SK-N-SH (cell line): Measurements from ENCODE around the gene PIKFYVE. TPM values are rescaled to one million over a fixed set of nuclear protein-coding genes. Genes with fewer than 3 reads are reported as not detected.

Experiments
- CTCF ChIA-PET: fragments of 300-600, 350-600 bp; formaldehyde crosslinking; extraction: SDS; loops from one replicate; lab custom pipeline; 2021; lab: Yijun Ruan, JAX
- POLR2A ChIA-PET: fragments of 350-600 bp; sonication (Branson Sonifier 250); formaldehyde crosslinking; extraction: SDS; loops from one replicate; lab custom pipeline; 2020; ENCODE audit warnings: antibody characterized with exemption, inconsistent platforms; lab: Yijun Ruan, JAX
- DNase-seq: peaks from one replicate; pipeline ENCODE4 v3.0.0; 2012
- H2AFZ ChIP-seq: fragments of 200-600 bp; sonication (generic); 2 replicates; pipeline ENCODE4 v1.8.1; 2016; ENCODE audit warnings: antibody characterized with exemption, mild to moderate bottlenecking, low read depth
- H3F3A ChIP-seq: fragments of 200-600 bp; sonication (generic); replicated peaks from 2 replicates; pipeline ENCODE3; 2016; ENCODE audit warnings: antibody characterized with exemption, mild to moderate bottlenecking; ENCODE audit not compliant: insufficient read depth
- H3K27ac ChIP-seq, 2 experiments: fragments of 200-500 bp in 1 of 2; fragments of 200-600 bp in 1 of 2; sonication (Bioruptor generic) in 1 of 2; sonication (generic), shearing (Covaris generic) in 1 of 2; 2 replicates each; pipeline versions ENCODE4 v1.5.1 to v1.6.1; 2014 to 2016; ENCODE audit warnings: low read depth in 2 of 2, inconsistent platforms in 1 of 2, low read length in 1 of 2, mild to moderate bottlenecking in 1 of 2, mixed read lengths in 1 of 2
- H3K27me3 ChIP-seq: fragments of 200-600 bp; sonication (generic), shearing (Covaris generic); 2 replicates; pipeline ENCODE4 v1.6.1; 2016; ENCODE audit warnings: mixed run types; ENCODE audit not compliant: insufficient read depth
- H3K36me3 ChIP-seq, 2 experiments: fragments of 200-500 bp in 1 of 2; fragments of 200-600 bp in 1 of 2; sonication (Bioruptor generic) in 1 of 2; sonication (generic) in 1 of 2; replicated peaks in 1 of 2; 2 replicates each; pipeline versions ENCODE3 to v1.5.1; 2014 to 2016; ENCODE audit warnings: low read length in 1 of 2, mild to moderate bottlenecking in 1 of 2; ENCODE audit not compliant: insufficient read depth in 2 of 2, control insufficient read depth in 1 of 2
- H3K4me1 ChIP-seq, 2 experiments: fragments of 200-500 bp in 1 of 2; fragments of 200-600 bp in 1 of 2; sonication (Bioruptor generic) in 1 of 2; sonication (generic), shearing (Covaris generic) in 1 of 2; 2 replicates each; pipeline versions ENCODE4 v1.5.1 to v1.6.1; 2014 to 2016; ENCODE audit warnings: low read depth in 1 of 2, low read length in 1 of 2, mixed run types in 1 of 2; ENCODE audit not compliant: insufficient read depth in 2 of 2, control insufficient read depth in 1 of 2
- H3K4me2 ChIP-seq: fragments of 200-600 bp; sonication (generic), shearing (Covaris generic); 2 replicates; pipeline ENCODE4 v1.6.1; 2017; ENCODE audit warnings: mixed run types
- H3K4me3 ChIP-seq, 2 experiments: fragments of 200-500 bp in 1 of 2; fragments of 200-600 bp in 1 of 2; sonication (Bioruptor generic) in 1 of 2; sonication (generic), shearing (Covaris generic) in 1 of 2; 2 replicates each; pipeline versions ENCODE4 v1.5.1 to v1.8.1; 2014 to 2016; ENCODE audit warnings: low read depth in 2 of 2, inconsistent platforms in 1 of 2, low read length in 1 of 2, mild to moderate bottlenecking in 1 of 2, mixed read lengths in 1 of 2, moderate library complexity in 1 of 2
- H3K79me2 ChIP-seq: fragments of 200-600 bp; sonication (generic); 2 replicates; pipeline ENCODE4 v1.8.1; 2017; ENCODE audit warnings: mild to moderate bottlenecking; ENCODE audit not compliant: insufficient read depth
- H3K9ac ChIP-seq: fragments of 200-600 bp; sonication (generic); 2 replicates; pipeline ENCODE4 v1.6.1; 2017; ENCODE audit warnings: mixed run types
- H3K9me2 ChIP-seq: fragments of 200-600 bp; sonication (generic); 2 replicates; pipeline ENCODE4 v1.6.1; 2017; ENCODE audit warnings: mixed run types
- H3K9me3 ChIP-seq: fragments of 200-600 bp; sonication (generic); 2 replicates; pipeline ENCODE4 v1.6.1; 2017; ENCODE audit warnings: mixed run types, mild to moderate bottlenecking, moderate library complexity
- H4K20me1 ChIP-seq: fragments of 200-600 bp; sonication (generic); 2 replicates; pipeline ENCODE4 v1.6.1; 2017; ENCODE audit warnings: mild to moderate bottlenecking, mixed run types; ENCODE audit not compliant: insufficient read depth
- ELF1 ChIP-seq: IDR thresholded peaks from 2 replicates; pipeline ENCODE4 v1.4.0; 2012
- FOSL2 ChIP-seq: IDR thresholded peaks from 2 replicates; pipeline ENCODE4 v1.4.0; 2012; ENCODE audit warnings: low read depth, mild to moderate bottlenecking, moderate library complexity, borderline replicate concordance
- FOXJ3 ChIP-seq: sonication (generic); formaldehyde crosslinking; IDR thresholded peaks from 2 replicates; pipeline ENCODE4 v1.5.1; 2020; ENCODE audit warnings: mild to moderate bottlenecking, missing genetic modification reagents
- GABPA ChIP-seq: IDR thresholded peaks from 2 replicates; pipeline ENCODE4 v1.4.0; 2012; ENCODE audit warnings: low read depth, mild to moderate bottlenecking
- GATA2 ChIP-seq: sonication (generic); formaldehyde crosslinking; IDR thresholded peaks from 2 replicates; pipeline ENCODE4 v1.5.0; 2020; ENCODE audit warnings: mild to moderate bottlenecking, missing genetic modification reagents
- IRF3 ChIP-seq: fragments of 150-350 bp; IDR thresholded peaks from 2 replicates; pipeline ENCODE4 v1.6.1; 2016; ENCODE audit warnings: mild to moderate bottlenecking, low read depth, low read length
- JUND ChIP-seq: IDR thresholded peaks from 2 replicates; pipeline ENCODE4 v1.4.0; 2012
- MEF2A ChIP-seq: IDR thresholded peaks from 2 replicates; pipeline ENCODE4 v1.4.0; 2012; ENCODE audit warnings: low read depth, borderline replicate concordance
- NFIC ChIP-seq: IDR thresholded peaks from 2 replicates; pipeline ENCODE4 v1.4.0; 2012; ENCODE audit warnings: borderline replicate concordance
- PBX3 ChIP-seq: IDR thresholded peaks from 2 replicates; pipeline ENCODE4; 2012
- RCOR1 ChIP-seq: fragments of 150-350 bp; IDR thresholded peaks from 2 replicates; pipeline ENCODE4 v1.6.1; 2017; ENCODE audit warnings: antibody characterized with exemption, low read length
- RFX5 ChIP-seq: IDR thresholded peaks from 2 replicates; pipeline ENCODE4 v1.6.1; 2012; ENCODE audit warnings: mild to moderate bottlenecking, improper control_type of control experiment, low read length
- TAF1 ChIP-seq: IDR thresholded peaks from 2 replicates; pipeline ENCODE4 v1.6.1; 2012; ENCODE audit warnings: low read depth, mild to moderate bottlenecking, low read length, moderate library complexity, borderline replicate concordance
- TCF12 ChIP-seq: IDR thresholded peaks from 2 replicates; pipeline ENCODE4 v1.4.0; 2012
- TEAD4 ChIP-seq: IDR thresholded peaks from 2 replicates; pipeline ENCODE4 v1.4.0; 2012; ENCODE audit warnings: mild to moderate bottlenecking, borderline replicate concordance; ENCODE audit not compliant: insufficient read depth
- YY1 ChIP-seq: IDR thresholded peaks from 2 replicates; pipeline ENCODE4 v1.4.0; 2012; ENCODE audit warnings: low read depth, mild to moderate bottlenecking
- WGBS: methylation state at CpG from one replicate; pipeline ENCODE4 v1.1.6; 2017; ENCODE audit warnings: low lambda C conversion rate; 5-methylcytosine and 5-hydroxymethylcytosine counted together
- polyA plus RNA-seq, 3 experiments: library from polyadenylated mRNA; depleted of rRNA; stranded (reverse); fragments of >200 nt; gene quantifications; 2 replicates each; pipeline ENCODE4 v1.2.3, GENCODE V29; 2012
- TF ChIP-seq, protein P1 (sequence below): fragments of 150-350 bp; IDR thresholded peaks from 2 replicates; pipeline ENCODE4 v1.6.1; 2017; ENCODE audit warnings: antibody characterized with exemption, low read length, low read depth, borderline replicate concordance

The PIKFYVE gene
- polyA plus RNA-seq, 1 of the 3 experiments (the other 2 are of a cell fraction): 7.0 TPM

- 100% methylated on average over 1 of the region's 1 CpG for WGBS
- H3K9me2 ChIP-seq: no peaks in the 10 kb centered on the region
- no peaks in the 10 kb centered on the region for H3K79me2 ChIP-seq
- no peak for DNase-seq
- TF ChIP-seq, protein P1, sequence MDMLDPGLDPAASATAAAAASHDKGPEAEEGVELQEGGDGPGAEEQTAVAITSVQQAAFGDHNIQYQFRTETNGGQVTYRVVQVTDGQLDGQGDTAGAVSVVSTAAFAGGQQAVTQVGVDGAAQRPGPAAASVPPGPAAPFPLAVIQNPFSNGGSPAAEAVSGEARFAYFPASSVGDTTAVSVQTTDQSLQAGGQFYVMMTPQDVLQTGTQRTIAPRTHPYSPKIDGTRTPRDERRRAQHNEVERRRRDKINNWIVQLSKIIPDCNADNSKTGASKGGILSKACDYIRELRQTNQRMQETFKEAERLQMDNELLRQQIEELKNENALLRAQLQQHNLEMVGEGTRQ: no peak
- TF ChIP-seq GABPA: no peak
- no peak for TF ChIP-seq FOSL2
- TF ChIP-seq TCF12: no peak
- TF ChIP-seq YY1: no peak
- TF ChIP-seq TEAD4: no peak
- TF ChIP-seq NFIC: no peak
- no peak for TF ChIP-seq RFX5
- no peak for TF ChIP-seq MEF2A
- TF ChIP-seq RCOR1: no peak
- H3K4me3 ChIP-seq: no peak overlapping the region
- H3K27me3 ChIP-seq: no peaks in the 10 kb centered on the region
- no peak overlapping the region for H3K27ac ChIP-seq
- POLR2A ChIA-PET: no interaction called here
- CTCF ChIA-PET: interaction anchor here (0.8 to 1.9 kb wide), 5 partner anchors 14 to 133 kb away, joined by 3 to 6 read pairs (median 4); partner anchors contain the start of gene IDH1
- H3K4me1 ChIP-seq: no peaks in the 10 kb centered on the region
- H2AFZ ChIP-seq: no peak overlapping the region
- peaks cover 3% of the 10 kb centered on the region for H3F3A ChIP-seq
- no peaks in the 10 kb centered on the region for H4K20me1 ChIP-seq
- H3K9ac ChIP-seq: no peak overlapping the region
- no peak overlapping the region for H3K4me2 ChIP-seq
- H3K9me3 ChIP-seq: no peaks in the 10 kb centered on the region
- peaks cover 7 to 25% of the 10 kb centered on the region in 2 experiments for H3K36me3 ChIP-seq
These were observed 31.3 kb upstream of the PIKFYVE start for GRCh38 chr2:208234786-208235185.

DNA sequence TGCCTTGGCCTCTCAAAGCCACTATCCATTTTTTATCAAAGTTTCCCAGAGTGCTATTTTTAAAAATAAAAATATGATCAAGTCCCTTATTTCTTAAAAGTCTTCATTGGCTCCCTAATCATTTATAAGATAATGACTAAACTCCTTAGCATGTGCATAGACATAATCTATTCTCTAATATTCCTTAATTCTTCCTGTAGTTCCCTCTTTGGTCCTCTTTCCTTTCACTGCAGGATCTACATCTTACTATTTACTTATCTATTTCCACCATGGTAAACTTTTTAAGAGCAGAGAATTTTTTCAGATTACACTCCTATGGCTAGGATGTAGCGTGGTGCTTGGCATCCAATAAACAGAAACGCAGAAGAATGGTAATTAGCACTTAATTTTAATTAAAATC, 30.2 kb upstream of the PIKFYVE start:
- WGBS: 98% methylated on average over 2 of the region's 2 CpGs

DNA sequence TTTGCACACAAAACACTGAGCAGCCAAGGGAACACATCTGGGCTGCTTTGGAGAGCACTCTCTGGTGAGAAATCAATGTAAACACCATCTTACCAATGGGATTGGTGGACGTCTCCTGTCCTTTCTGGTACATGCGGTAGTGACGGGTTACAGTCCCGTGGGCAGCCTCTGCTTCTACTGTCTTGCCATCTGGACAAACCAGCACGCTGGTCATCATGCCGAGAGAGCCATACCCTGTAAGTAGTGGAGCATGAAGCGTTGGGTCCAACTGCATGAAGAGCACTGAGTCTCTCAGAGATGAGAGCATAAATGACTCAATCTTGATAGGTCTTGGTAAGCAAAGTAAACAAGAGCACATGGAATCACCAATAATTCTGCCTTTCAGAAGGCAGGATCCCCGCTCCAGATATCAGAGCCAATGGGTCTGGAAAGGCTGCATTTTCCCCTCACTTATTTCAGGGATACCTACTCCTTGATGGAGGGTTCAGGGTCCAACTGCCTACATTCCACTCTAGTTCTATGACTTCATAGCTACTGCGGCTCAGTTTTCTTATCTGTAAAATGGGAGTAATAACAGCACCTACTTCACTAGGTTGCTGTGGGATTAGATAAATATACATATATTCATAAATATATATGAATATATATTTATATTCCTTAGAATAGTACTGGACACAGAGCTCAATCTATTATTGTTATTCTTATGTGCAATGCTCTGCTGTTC, 26.1 kb upstream of the PIKFYVE start:
- WGBS: 94% methylated on average over 9 of the region's 9 CpGs
- Histone ChIP-seq H3K36me3 (peaks cover 28 to 57% of the 10 kb centered on the region in 2 experiments), H3K4me1 (no peaks in the 10 kb centered on the region), H4K20me1 (no peaks in the 10 kb centered on the region), H3K9ac (no peak overlapping the region), H3K79me2 (no peaks in the 10 kb centered on the region), H2AFZ (no peak overlapping the region), H3K4me3 (no peak overlapping the region), H3K4me2 (no peak overlapping the region), H3F3A (peaks cover 3% of the 10 kb centered on the region), H3K27me3 (no peaks in the 10 kb centered on the region), H3K27ac (no peak overlapping the region), H3K9me2 (no peaks in the 10 kb centered on the region), H3K9me3 (no peaks in the 10 kb centered on the region)
- ChIA-PET POLR2A (no interaction called here), CTCF (interaction anchor here (2.8 kb wide), 1 partner anchor 14 kb away, joined by 14 read pairs; the partner anchor contains the start of gene IDH1)
- no peak for DNase-seq
- TF ChIP-seq TAF1: no peak
- no peak for TF ChIP-seq GABPA
- TF ChIP-seq JUND: no peak
- TF ChIP-seq PBX3: no peak
- TF ChIP-seq TCF12: no peak
- no peak for TF ChIP-seq FOXJ3 (CRISPR knock-in tag)
- TF ChIP-seq NFIC: no peak
- TF ChIP-seq IRF3: no peak
- TF ChIP-seq ELF1: no peak

More for the DNA sequence above, 30.2 kb upstream of the PIKFYVE start:
- no peaks in the 10 kb centered on the region for H3K9me3 ChIP-seq
- ChIA-PET CTCF (interaction anchor here (1.7 kb wide), 1 partner anchor 60 kb away, joined by 4 read pairs; no protein-coding TSS in a partner anchor), POLR2A (no interaction called here)
- H3K4me1 ChIP-seq: no peaks in the 10 kb centered on the region
- H3K4me3 ChIP-seq: no peak overlapping the region
- H3K36me3 ChIP-seq: peaks cover 11 to 32% of the 10 kb centered on the region in 2 experiments
- H3K27ac ChIP-seq: no peak overlapping the region
- TF ChIP-seq GATA2 (CRISPR knock-in tag): no peak
- H3K4me2 ChIP-seq: no peak overlapping the region
- no peak for DNase-seq
- H3F3A ChIP-seq: peaks cover 3% of the 10 kb centered on the region
- H2AFZ ChIP-seq: no peak overlapping the region
- no peaks in the 10 kb centered on the region for H4K20me1 ChIP-seq
- H3K9me2 ChIP-seq: no peaks in the 10 kb centered on the region
- H3K9ac ChIP-seq: no peak overlapping the region
- no peaks in the 10 kb centered on the region for H3K27me3 ChIP-seq
- H3K79me2 ChIP-seq: no peaks in the 10 kb centered on the region
